HG03139 (cell line): Measurements from ENCODE around the gene DPYSL5.

Experiments used
- ATAC-seq: cut with Tn5 transposase; IDR thresholded peaks from one replicate; pipeline ENCODE4 v1.9.1; 2021; ENCODE audit not compliant: unreplicated experiment

DPYSL5 gene

GRCh38 chr2:26952374-26952773 is 104.4 kb downstream of the DPYSL5 start:
- ATAC-seq, result no peak

GRCh38 chr2:26954135-26954534 is 106.2 kb downstream of the DPYSL5 start:
- no peak for ATAC-seq

- ATAC-seq, result no peak
Observed at GRCh38 chr2:26957041-26957440, 109.1 kb downstream of the DPYSL5 start.

- no peak for ATAC-seq
Observed at GRCh38 chr2:26957534-26957933, 109.6 kb downstream of the DPYSL5 start.

GRCh38 chr2:26959331-26959730 is 111.4 kb downstream of the DPYSL5 start:
- no peak for ATAC-seq

- ATAC-seq, result no peak
Observed at GRCh38 chr2:26964446-26965130, 116.7 kb downstream of the DPYSL5 start.

GRCh38 chr2:26968001-26968400 is 120.1 kb downstream of the DPYSL5 start:
- no peak for ATAC-seq

GRCh38 chr2:26969077-26969844 is 121.3 kb downstream of the DPYSL5 start:
- no peak for ATAC-seq

GRCh38 chr2:26970244-26970927 is 122.5 kb downstream of the DPYSL5 start, which contains the start of gene MAPRE3:
TSS of gene MAPRE3 (plus strand) at chr2:26970637. CDS start at chr2:27022219, 51,582 bp downstream.
- no peak for ATAC-seq

- ATAC-seq, result no peak
Observed at GRCh38 chr2:26970928-26971627, 123.1 kb downstream of the DPYSL5 start.

- ATAC-seq, result no peak
Observed at GRCh38 chr2:26971911-26972786, 124.2 kb downstream of the DPYSL5 start.

- no peak for ATAC-seq
Observed at GRCh38 chr2:26974352-26974751, 126.4 kb downstream of the DPYSL5 start.

GRCh38 chr2:26975102-26975501 is 127.2 kb downstream of the DPYSL5 start:
- ATAC-seq, result no peak

GRCh38 chr2:26975656-26976055 is 127.7 kb downstream of the DPYSL5 start:
- ATAC-seq, result no peak

- ATAC-seq, result no peak
Observed at GRCh38 chr2:26976237-26976636, 128.3 kb downstream of the DPYSL5 start.

GRCh38 chr2:26977012-26977411 is 129.1 kb downstream of the DPYSL5 start:
- ATAC-seq, result no peak

GRCh38 chr2:26978061-26978596 is 130.2 kb downstream of the DPYSL5 start:
- no peak for ATAC-seq

- ATAC-seq, result no peak
Observed at GRCh38 chr2:26979741-26980140, 131.8 kb downstream of the DPYSL5 start.

- ATAC-seq, result no peak
Observed at GRCh38 chr2:26980971-26981370, 133.0 kb downstream of the DPYSL5 start.
